ENCODE data around the gene ESR1.

Gene ESR1

GRCh38 chr6:152086223-152086873 is 278.9 kb downstream of the ESR1 start:
- H4K20me1 ChIP-seq (ENCODE audit: insufficient read depth): no peaks in the 10 kb centered on the region
- no peaks in the 10 kb centered on the region for H3K4me1 ChIP-seq (ENCODE audit: low read depth, poor library complexity, severe bottlenecking)
- H3K36me3 ChIP-seq (ENCODE audit: insufficient read depth): no peaks in the 10 kb centered on the region
- H3K4me3 ChIP-seq (IDR thresholded peaks at IDR 0.05; ENCODE audit: insufficient read depth, low read depth, low read length): no peak overlapping the region
- TF ChIP-seq, protein P1, sequence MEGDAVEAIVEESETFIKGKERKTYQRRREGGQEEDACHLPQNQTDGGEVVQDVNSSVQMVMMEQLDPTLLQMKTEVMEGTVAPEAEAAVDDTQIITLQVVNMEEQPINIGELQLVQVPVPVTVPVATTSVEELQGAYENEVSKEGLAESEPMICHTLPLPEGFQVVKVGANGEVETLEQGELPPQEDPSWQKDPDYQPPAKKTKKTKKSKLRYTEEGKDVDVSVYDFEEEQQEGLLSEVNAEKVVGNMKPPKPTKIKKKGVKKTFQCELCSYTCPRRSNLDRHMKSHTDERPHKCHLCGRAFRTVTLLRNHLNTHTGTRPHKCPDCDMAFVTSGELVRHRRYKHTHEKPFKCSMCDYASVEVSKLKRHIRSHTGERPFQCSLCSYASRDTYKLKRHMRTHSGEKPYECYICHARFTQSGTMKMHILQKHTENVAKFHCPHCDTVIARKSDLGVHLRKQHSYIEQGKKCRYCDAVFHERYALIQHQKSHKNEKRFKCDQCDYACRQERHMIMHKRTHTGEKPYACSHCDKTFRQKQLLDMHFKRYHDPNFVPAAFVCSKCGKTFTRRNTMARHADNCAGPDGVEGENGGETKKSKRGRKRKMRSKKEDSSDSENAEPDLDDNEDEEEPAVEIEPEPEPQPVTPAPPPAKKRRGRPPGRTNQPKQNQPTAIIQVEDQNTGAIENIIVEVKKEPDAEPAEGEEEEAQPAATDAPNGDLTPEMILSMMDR (conservative IDR thresholded peaks at IDR 0.05; ENCODE audit: low read depth, low read length): no peak
- no peak overlapping the region for H3K27ac ChIP-seq
- H3K79me2 ChIP-seq (ENCODE audit: insufficient read depth, low read depth): no peaks in the 10 kb centered on the region
- H3K4me2 ChIP-seq: no peak overlapping the region
- no peak overlapping the region for H3K9ac ChIP-seq
- H3K27me3 ChIP-seq (ENCODE audit: insufficient read depth, low read depth): no peaks in the 10 kb centered on the region
- no peak overlapping the region for H2AFZ ChIP-seq (ENCODE audit: low read depth)

DNA sequence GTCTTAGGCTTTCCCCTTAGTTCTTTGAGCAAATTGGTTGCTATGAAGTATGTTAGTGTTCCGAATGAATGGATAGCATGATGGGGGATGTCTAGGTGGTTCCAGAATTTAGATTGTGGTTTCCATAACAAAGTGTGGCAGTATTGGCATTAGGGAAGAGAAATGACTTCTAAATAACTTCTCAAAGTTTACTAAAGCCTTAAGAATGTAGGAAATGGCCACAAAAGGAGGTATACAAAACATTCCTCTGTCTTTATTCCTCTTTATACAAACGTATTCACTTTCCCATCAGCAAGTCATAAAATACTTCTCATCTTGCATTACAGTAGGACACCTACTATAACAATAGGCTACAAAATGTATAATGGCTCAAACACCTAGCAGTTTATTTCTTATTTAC is 279.6 kb downstream of the ESR1 start:
- TF ChIP-seq, protein P1 (conservative IDR thresholded peaks at IDR 0.05; ENCODE audit: low read depth, low read length): no peak
- H3K27me3 ChIP-seq (ENCODE audit: insufficient read depth, low read depth): no peaks in the 10 kb centered on the region
- H3K4me1 ChIP-seq (ENCODE audit: low read depth, poor library complexity, severe bottlenecking): no peaks in the 10 kb centered on the region
- no peak overlapping the region for H3K9ac ChIP-seq
- no peaks in the 10 kb centered on the region for H3K36me3 ChIP-seq (ENCODE audit: insufficient read depth)
- no peaks in the 10 kb centered on the region for H3K79me2 ChIP-seq (ENCODE audit: insufficient read depth, low read depth)
- no peak overlapping the region for H3K27ac ChIP-seq
- no peak overlapping the region for H3K4me3 ChIP-seq (IDR thresholded peaks at IDR 0.05; ENCODE audit: insufficient read depth, low read depth, low read length)
- no peak overlapping the region for H3K4me2 ChIP-seq
- no peaks in the 10 kb centered on the region for H4K20me1 ChIP-seq (ENCODE audit: insufficient read depth)
- H2AFZ ChIP-seq (ENCODE audit: low read depth): no peak overlapping the region

- Histone ChIP-seq H2AFZ (ENCODE audit: low read depth) (no peak overlapping the region), H3K36me3 (ENCODE audit: insufficient read depth) (no peaks in the 10 kb centered on the region), H3K27me3 (ENCODE audit: insufficient read depth, low read depth) (no peaks in the 10 kb centered on the region), H3K9ac (no peak overlapping the region), H3K4me3 (IDR thresholded peaks at IDR 0.05; ENCODE audit: insufficient read depth, low read depth, low read length) (no peak overlapping the region), H4K20me1 (ENCODE audit: insufficient read depth) (no peaks in the 10 kb centered on the region), H3K4me1 (ENCODE audit: low read depth, poor library complexity, severe bottlenecking) (no peaks in the 10 kb centered on the region), H3K79me2 (ENCODE audit: insufficient read depth, low read depth) (no peaks in the 10 kb centered on the region), H3K27ac (no peak overlapping the region), H3K4me2 (no peak overlapping the region)
- TF ChIP-seq, protein P1 (conservative IDR thresholded peaks at IDR 0.05; ENCODE audit: low read depth, low read length): no peak
Observed at GRCh38 chr6:152087701-152088100, 280.2 kb downstream of the ESR1 start.

GRCh38 chr6:152089992-152090391 is 282.5 kb downstream of the ESR1 start:
- H3K36me3 ChIP-seq (ENCODE audit: insufficient read depth): no peaks in the 10 kb centered on the region
- H3K4me3 ChIP-seq (IDR thresholded peaks at IDR 0.05; ENCODE audit: insufficient read depth, low read depth, low read length): no peak overlapping the region
- no peaks in the 10 kb centered on the region for H3K27me3 ChIP-seq (ENCODE audit: insufficient read depth, low read depth)
- H3K27ac ChIP-seq: no peak overlapping the region
- no peaks in the 10 kb centered on the region for H3K79me2 ChIP-seq (ENCODE audit: insufficient read depth, low read depth)
- no peaks in the 10 kb centered on the region for H4K20me1 ChIP-seq (ENCODE audit: insufficient read depth)
- no peak overlapping the region for H2AFZ ChIP-seq (ENCODE audit: low read depth)
- no peak overlapping the region for H3K4me2 ChIP-seq
- TF ChIP-seq, protein P1 (conservative IDR thresholded peaks at IDR 0.05; ENCODE audit: low read depth, low read length): no peak
- H3K9ac ChIP-seq: no peak overlapping the region
- no peaks in the 10 kb centered on the region for H3K4me1 ChIP-seq (ENCODE audit: low read depth, poor library complexity, severe bottlenecking)

Data from KMS-11 (cell line).